H9 (cell line): ENCODE data around the gene PRR35. TPM values are rescaled to one million over a fixed set of nuclear protein-coding genes. Genes with fewer than 3 reads are reported as not detected.

Experiments
- DNase-seq: peaks from one replicate; pipeline ENCODE4 v3.0.0-alpha.2; 2017
- H2AFZ ChIP-seq: one replicate; pipeline ENCODE4 v1.6.1; 2013; ENCODE audit warnings: mild to moderate bottlenecking, low read length, control low read depth, moderate library complexity
- H2AK5ac ChIP-seq: 2 replicates; pipeline ENCODE4 v1.6.1; 2013; ENCODE audit warnings: low read length, control low read depth, mixed read lengths; ENCODE audit not compliant: insufficient read length
- H2BK120ac ChIP-seq: one replicate; pipeline ENCODE4 v1.6.1; 2013; ENCODE audit warnings: low read depth, mild to moderate bottlenecking, low read length, control low read depth, inconsistent platforms; ENCODE audit not compliant: poor library complexity, severe bottlenecking
- H2BK12ac ChIP-seq: 2 replicates; pipeline ENCODE4 v1.6.1; 2013; ENCODE audit warnings: low read length, control low read depth, mixed read lengths, low read depth; ENCODE audit not compliant: insufficient read length
- H2BK15ac ChIP-seq: 2 replicates; pipeline ENCODE4 v1.6.1; 2013; ENCODE audit warnings: low read depth, low read length, control low read depth
- H2BK20ac ChIP-seq: one replicate; pipeline ENCODE4 v1.6.1; 2013; ENCODE audit warnings: low read depth, mild to moderate bottlenecking, low read length, control low read depth, inconsistent platforms; ENCODE audit not compliant: poor library complexity, severe bottlenecking
- H2BK5ac ChIP-seq: 2 replicates; pipeline ENCODE4 v1.6.1; 2013; ENCODE audit warnings: low read length, control low read depth, mixed read lengths; ENCODE audit not compliant: insufficient read length
- H3K14ac ChIP-seq: 2 replicates; pipeline ENCODE4 v1.6.1; 2013; ENCODE audit warnings: low read length, control low read depth; ENCODE audit not compliant: insufficient read depth
- H3K18ac ChIP-seq: 2 replicates; pipeline ENCODE4 v1.6.1; 2013; ENCODE audit warnings: low read depth, mild to moderate bottlenecking, mixed read lengths, low read length, control low read depth; ENCODE audit not compliant: insufficient read length
- H3K23ac ChIP-seq: 2 replicates; pipeline ENCODE4 v1.6.1; 2013; ENCODE audit warnings: low read length, control low read depth, mixed read lengths, low read depth; ENCODE audit not compliant: insufficient read length
- H3K23me2 ChIP-seq: 2 replicates; pipeline ENCODE4 v1.6.1; 2013; ENCODE audit warnings: low read depth, mild to moderate bottlenecking, mixed read lengths, low read length, control low read depth; ENCODE audit not compliant: insufficient read length, poor library complexity, severe bottlenecking
- H3K27ac ChIP-seq: 2 replicates; pipeline ENCODE4 v1.5.1; 2013; ENCODE audit warnings: low read length, control low read depth, mixed read lengths, low read depth; ENCODE audit not compliant: insufficient read length
- H3K27me3 ChIP-seq: 2 replicates; pipeline ENCODE4 v1.6.1; 2013; ENCODE audit warnings: low read length, control low read depth, inconsistent platforms; ENCODE audit not compliant: insufficient read depth
- H3K4ac ChIP-seq: 2 replicates; pipeline ENCODE4 v1.6.1; 2013; ENCODE audit warnings: low read depth, mild to moderate bottlenecking, control low read depth, inconsistent platforms, low read length, moderate library complexity
- H3K4me1 ChIP-seq: 2 replicates; pipeline ENCODE4 v1.6.1; 2013; ENCODE audit warnings: low read length, control low read depth, inconsistent platforms; ENCODE audit not compliant: insufficient read depth
- H3K4me2 ChIP-seq: 2 replicates; pipeline ENCODE4 v1.6.1; 2013; ENCODE audit warnings: low read length, control low read depth, mixed read lengths; ENCODE audit not compliant: insufficient read length, insufficient read depth
- H3K56ac ChIP-seq: 2 replicates; pipeline ENCODE4 v1.6.1; 2013; ENCODE audit warnings: low read depth, mild to moderate bottlenecking, mixed read lengths, low read length, control low read depth; ENCODE audit not compliant: insufficient read length
- H3K79me1 ChIP-seq: 2 replicates; pipeline ENCODE4 v1.6.1; 2013; ENCODE audit warnings: low read depth, mild to moderate bottlenecking, moderate library complexity, low read length, control low read depth, inconsistent platforms; ENCODE audit not compliant: insufficient read depth, poor library complexity, severe bottlenecking
- H3K79me2 ChIP-seq: 2 replicates; pipeline ENCODE4 v1.6.1; 2013; ENCODE audit warnings: low read length, control low read depth, inconsistent platforms; ENCODE audit not compliant: insufficient read depth
- H3K9ac ChIP-seq: 2 replicates; pipeline ENCODE4 v1.6.1; 2013; ENCODE audit warnings: low read length, control low read depth, mixed read lengths; ENCODE audit not compliant: insufficient read length; ENCODE audit errors: extremely low read depth
- H3K9me3 ChIP-seq: one replicate; pipeline ENCODE4 v1.6.1; 2013; ENCODE audit warnings: low read depth, low read length, inconsistent platforms; ENCODE audit not compliant: control insufficient read depth
- H3T11ph ChIP-seq: one replicate; pipeline ENCODE4 v1.6.1; 2013; ENCODE audit warnings: mild to moderate bottlenecking, low read length, control low read depth, inconsistent platforms
- H4K20me1 ChIP-seq: one replicate; pipeline ENCODE4 v1.6.1; 2013; ENCODE audit not compliant: control insufficient read depth, insufficient read length, insufficient read depth
- H4K5ac ChIP-seq: 2 replicates; pipeline ENCODE4 v1.6.1; 2013; ENCODE audit warnings: low read depth, mild to moderate bottlenecking, mixed read lengths, low read length, control low read depth; ENCODE audit not compliant: insufficient read length
- H4K8ac ChIP-seq: replicated peaks from 2 replicates; pipeline ENCODE4 v1.6.1; 2013; ENCODE audit warnings: low read length, control low read depth, mixed read lengths, low read depth; ENCODE audit not compliant: insufficient read length
- H4K91ac ChIP-seq: 2 replicates; pipeline ENCODE4 v1.6.1; 2013; ENCODE audit warnings: low read depth, mild to moderate bottlenecking, moderate library complexity, mixed read lengths, low read length, control low read depth; ENCODE audit not compliant: insufficient read length
- H3K27ac Mint-ChIP-seq, 3 experiments: 2 replicates in 2 of 3; 3 replicates in 1 of 3; pipeline ENCODE4 v1.8.0; 2020 to 2021; ENCODE audit warnings: mixed read lengths in 3 of 3, mild to moderate bottlenecking in 1 of 3, moderate library complexity in 1 of 3
- H3K27me3 Mint-ChIP-seq: 2 replicates; pipeline ENCODE4 v1.8.0; 2021; ENCODE audit warnings: low read depth, mild to moderate bottlenecking, moderate library complexity, mixed read lengths
- H3K36me3 Mint-ChIP-seq, 3 experiments: 2 replicates in 2 of 3; 3 replicates in 1 of 3; pipeline ENCODE4 v1.8.0; 2020 to 2021; ENCODE audit warnings: low read depth in 3 of 3, mixed read lengths in 3 of 3; ENCODE audit not compliant: insufficient read depth in 1 of 3
- H3K4me1 Mint-ChIP-seq, 2 experiments: 2 replicates each; pipeline ENCODE4 v1.8.0; 2020; ENCODE audit warnings: mixed read lengths in 2 of 2
- H3K4me3 Mint-ChIP-seq, 2 experiments: 2 replicates in 1 of 2; 3 replicates in 1 of 2; pipeline ENCODE4 v1.8.0; 2020 to 2021; ENCODE audit warnings: mild to moderate bottlenecking in 2 of 2, mixed read lengths in 2 of 2, moderate library complexity in 1 of 2
- H3K9me3 Mint-ChIP-seq, 2 experiments: 2 replicates in 1 of 2; 3 replicates in 1 of 2; pipeline ENCODE4 v1.8.0; 2020; ENCODE audit warnings: mild to moderate bottlenecking in 2 of 2, mixed read lengths in 2 of 2, moderate library complexity in 1 of 2
- CTCF ChIP-seq: fragments of 200-600 bp; sonication (generic); conservative IDR thresholded peaks from 3 replicates; pipeline ENCODE4 v1.8.0; 2021; ENCODE audit warnings: antibody characterized with exemption, mild to moderate bottlenecking
- WGBS: extraction: QIAGEN DNeasy Blood & Tissue Kit; methylation state at CpG from one replicate; pipeline ENCODE4 v1.1.7; 2013; ENCODE audit warnings: missing lambda C conversion rate, low lambda C conversion rate, mixed read lengths; ENCODE audit not compliant: insufficient read length; ENCODE audit errors: extremely low coverage; 5-methylcytosine and 5-hydroxymethylcytosine counted together
- total RNA-seq: library from RNA; stranded (reverse); gene quantifications from 2 replicates; pipeline ENCODE4 v1.2.1, GENCODE V29; 2021

PRR35 gene
- total RNA-seq, 1 experiment from 2014 or later = 0.33 TPM

- H2BK15ac ChIP-seq = no peak overlapping the region; the same call in 1 of the 2 replicates
- H3K4me3 Mint-ChIP-seq = no peak overlapping the region
- H2BK5ac ChIP-seq = no peak overlapping the region
- no peak overlapping the region for H4K8ac ChIP-seq
- H3K36me3 Mint-ChIP-seq = peaks cover 7 to 24% (median 23%) of the 10 kb centered on the region in 3 experiments; a peak in 6 of 7 replicates
- H3K9me3 Mint-ChIP-seq = no peaks in the 10 kb centered on the region
- no peak overlapping the region for H3K4me2 ChIP-seq
- H3K4me1 ChIP-seq = no peaks in the 10 kb centered on the region
- H3K27me3 Mint-ChIP-seq = no peaks in the 10 kb centered on the region
- no peak overlapping the region for H3T11ph ChIP-seq
- no peak overlapping the region for H3K27ac ChIP-seq
- H3K23me2 ChIP-seq = no peaks in the 10 kb centered on the region
- no peak overlapping the region for H3K56ac ChIP-seq
- H2BK12ac ChIP-seq = no peak overlapping the region
- H3K79me2 ChIP-seq = no peaks in the 10 kb centered on the region
- no peaks in the 10 kb centered on the region for H3K27me3 ChIP-seq
- no peak overlapping the region for H2AK5ac ChIP-seq
- H4K5ac ChIP-seq = no peak overlapping the region
- no peaks in the 10 kb centered on the region for H4K20me1 ChIP-seq
- H3K9ac ChIP-seq = no peak overlapping the region
- H3K23ac ChIP-seq = no peak overlapping the region
- H3K9me3 ChIP-seq = no peaks in the 10 kb centered on the region
- DNase-seq = no peak
- no peak overlapping the region for H3K14ac ChIP-seq
- H3K79me1 ChIP-seq = no peaks in the 10 kb centered on the region
- H2AFZ ChIP-seq = no peak overlapping the region
- H3K18ac ChIP-seq = no peak overlapping the region
- no peak overlapping the region for H4K91ac ChIP-seq
- no peak overlapping the region for H2BK120ac ChIP-seq
- no CpG with 5 or more reads among the region's 45 CpGs for WGBS
- no peak for TF ChIP-seq CTCF
- H3K27ac Mint-ChIP-seq = no peak overlapping the region
- H2BK20ac ChIP-seq = no peak overlapping the region
- H3K4ac ChIP-seq = no peak overlapping the region
- H3K4me1 Mint-ChIP-seq = no peaks in the 10 kb centered on the region
Observed at GRCh38 chr16:515175-515938, 44.8 kb upstream of the PRR35 start.
